HEK293T (cell line): ENCODE results near the gene KCTD15.
A peak's percentile ranks its signal among the peaks of the same experiment; 100 is the strongest.

Experiments used
- CTCF ChIA-PET: fragments of 350-600 bp; formaldehyde crosslinking; extraction: SDS; loops from one replicate; lab custom pipeline; 2021; ENCODE audit warnings: antibody characterized with exemption, inconsistent platforms; lab: Yijun Ruan, JAX
- POLR2A ChIA-PET: fragments of 350-600 bp; formaldehyde crosslinking; extraction: SDS; loops from one replicate; lab custom pipeline; 2020; ENCODE audit warnings: antibody characterized with exemption, inconsistent platforms; lab: Yijun Ruan, JAX
- DNase-seq: peaks from one replicate; pipeline ENCODE4 v3.0.0; 2012; ENCODE audit warnings: mixed read lengths; ENCODE audit errors: extremely low spot score
- ARNT ChIP-seq: fragments of 450-650 bp; IDR thresholded peaks from 2 replicates; pipeline ENCODE4 v1.6.1; 2017; ENCODE audit warnings: mild to moderate bottlenecking
- BHLHE40 ChIP-seq: fragments of 450-650 bp; IDR thresholded peaks from 2 replicates; pipeline ENCODE4 v1.6.1; 2016; ENCODE audit warnings: mild to moderate bottlenecking, moderate library complexity, borderline replicate concordance
- CTBP1 ChIP-seq: fragments of 450-650 bp; IDR thresholded peaks from 2 replicates; pipeline ENCODE4 v1.6.1; 2016; ENCODE audit warnings: borderline replicate concordance
- ELF4 ChIP-seq: fragments of 450-650 bp; IDR thresholded peaks from 2 replicates; pipeline ENCODE4 v1.6.1; 2017; ENCODE audit warnings: antibody characterized with exemption
- FOXA1 ChIP-seq: fragments of 450-650 bp; IDR thresholded peaks from 2 replicates; pipeline ENCODE4 v1.6.1; 2016; ENCODE audit warnings: mild to moderate bottlenecking
- FOXK2 ChIP-seq: fragments of 450-650 bp; IDR thresholded peaks from 2 replicates; pipeline ENCODE4 v1.6.1; 2016; ENCODE audit warnings: mild to moderate bottlenecking
- FOXM1 ChIP-seq: fragments of 450-650 bp; IDR thresholded peaks from 2 replicates; pipeline ENCODE4 v1.6.1; 2017; ENCODE audit warnings: mild to moderate bottlenecking, borderline replicate concordance
- HDGF ChIP-seq: fragments of 450-650 bp; IDR thresholded peaks from 2 replicates; pipeline ENCODE4 v1.6.1; 2017; ENCODE audit warnings: antibody characterized with exemption, borderline replicate concordance
- L3MBTL2 ChIP-seq: fragments of 450-650 bp; conservative IDR thresholded peaks from 2 replicates; pipeline ENCODE4 v1.6.1; 2016; ENCODE audit warnings: mild to moderate bottlenecking
- LEF1 ChIP-seq: fragments of 450-650 bp; IDR thresholded peaks from 2 replicates; pipeline ENCODE4 v1.6.1; 2017; ENCODE audit warnings: mild to moderate bottlenecking, borderline replicate concordance
- NFRKB ChIP-seq: fragments of 450-650 bp; IDR thresholded peaks from 2 replicates; pipeline ENCODE4 v1.6.1; 2016; ENCODE audit warnings: mild to moderate bottlenecking, moderate library complexity
- PKNOX1 ChIP-seq: fragments of 450-650 bp; IDR thresholded peaks from 2 replicates; pipeline ENCODE4 v1.6.1; 2016
- SP1 ChIP-seq: fragments of 450-650 bp; IDR thresholded peaks from 2 replicates; pipeline ENCODE4 v1.6.1; 2017
- SUZ12 ChIP-seq: fragments of 450-650 bp; IDR thresholded peaks from 2 replicates; pipeline ENCODE4 v1.6.1; 2016; ENCODE audit warnings: mild to moderate bottlenecking
- TARDBP ChIP-seq: fragments of 450-650 bp; IDR thresholded peaks from 2 replicates; pipeline ENCODE4 v1.6.1; 2016
- ZNF384 ChIP-seq: fragments of 450-650 bp; IDR thresholded peaks from 2 replicates; pipeline ENCODE4 v1.6.1; 2016

Gene KCTD15

GRCh38 chr19:33766623-33767022 is 30.0 kb upstream of the KCTD15 start:
- ChIA-PET CTCF (no interaction called here), POLR2A (no interaction called here)
- no peak for DNase-seq
- TF ChIP-seq CTBP1 (no peak), ZNF384 (no peak), BHLHE40 (no peak)

- TF ChIP-seq CTBP1 (no peak), TARDBP (no peak), FOXM1 (no peak), FOXA1 (no peak), NFRKB (no peak), PKNOX1 (no peak), LEF1 (no peak), SUZ12 (no peak), L3MBTL2 (no peak)
- peak; percentile 49 for DNase-seq
- POLR2A ChIA-PET, result no interaction called here
- CTCF ChIA-PET, result interaction anchor here (1.0 to 2.7 kb wide), 4 partner anchors 10 to 352 kb away, joined by 4 to 8 read pairs (median 5); no protein-coding TSS in a partner anchor
These were observed 28.7 kb upstream of the KCTD15 start for GRCh38 chr19:33767898-33768413.

GRCh38 chr19:33769208-33769607 is 27.5 kb upstream of the KCTD15 start:
- TF ChIP-seq SUZ12 (no peak), FOXK2 (no peak), HDGF (no peak), ZNF384 (no peak), ARNT (no peak), SP1 (no peak), CTBP1 (no peak), NFRKB (no peak), FOXM1 (no peak), FOXA1 (no peak), TARDBP (no peak), L3MBTL2 (no peak), BHLHE40 (no peak), ELF4 (no peak), LEF1 (no peak), PKNOX1 (no peak)
- ChIA-PET CTCF (interaction anchor here (0.6 to 2.9 kb wide), 8 partner anchors 9 to 527 kb away, joined by 3 to 18 read pairs (median 4); no protein-coding TSS in a partner anchor), POLR2A (no interaction called here)
- DNase-seq, result no peak

GRCh38 chr19:33770107-33770506 is 26.6 kb upstream of the KCTD15 start:
- POLR2A ChIA-PET, result no interaction called here
- CTCF ChIA-PET, result interaction anchor here (0.5 to 2.9 kb wide), 6 partner anchors 8 to 528 kb away, joined by 3 to 18 read pairs (median 4); no protein-coding TSS in a partner anchor
- TF ChIP-seq ZNF384 (no peak), SP1 (no peak), LEF1 (no peak), ARNT (no peak)

GRCh38 chr19:33771384-33772101 is 25.1 kb upstream of the KCTD15 start:
- TF ChIP-seq LEF1 (no peak), PKNOX1 (peak; percentile 48)
- ChIA-PET CTCF (interaction anchor here (0.6 to 2.9 kb wide), 6 partner anchors 32 to 988 kb away, joined by 3 to 18 read pairs (median 3); no protein-coding TSS in a partner anchor), POLR2A (no interaction called here)
- peak; percentile 81 for DNase-seq

More at GRCh38 chr19:33770107-33770506, 26.6 kb upstream of the KCTD15 start:
- no peak for DNase-seq

- POLR2A ChIA-PET, result no interaction called here
- CTCF ChIA-PET, result interaction anchor here (0.7 to 2.9 kb wide), 3 partner anchors 342 to 359 kb away, joined by 3 to 18 read pairs (median 3); no protein-coding TSS in a partner anchor
- no peak for DNase-seq
- TF ChIP-seq NFRKB, result no peak
These were observed 24.4 kb upstream of the KCTD15 start for GRCh38 chr19:33772102-33772857.

- TF ChIP-seq SUZ12 (no peak), NFRKB (no peak), PKNOX1 (no peak), ARNT (no peak), HDGF (no peak), LEF1 (no peak), ZNF384 (no peak), ELF4 (no peak), SP1 (no peak), BHLHE40 (no peak)
- POLR2A ChIA-PET, result no interaction called here
- CTCF ChIA-PET, result no interaction called here
- no peak for DNase-seq
These were observed 23.9 kb upstream of the KCTD15 start for GRCh38 chr19:33772858-33773180.
